ENCODE results near the gene EIF4G1.

The EIF4G1 gene

GRCh38 chr3:184372911-184373310 lies 58.5 kb downstream of the EIF4G1 start:
- DNase-seq = no peak

GRCh38 chr3:184373422-184373821 lies 59.0 kb downstream of the EIF4G1 start:
- DNase-seq = no peak

GRCh38 chr3:184375747-184376461 lies 61.5 kb downstream of the EIF4G1 start:
- DNase-seq = no peak

GRCh38 chr3:184377374-184377773 lies 63.0 kb downstream of the EIF4G1 start:
- DNase-seq = no peak

- no peak for DNase-seq
Measured at GRCh38 chr3:184377882-184378445, 63.6 kb downstream of the EIF4G1 start, which contains the start of gene THPO. Gene THPO, minus strand, starts transcription at chr3:184378207. Its CDS starts 1,948 bp downstream, at chr3:184376259.

GRCh38 chr3:184378651-184379357 lies 64.4 kb downstream of the EIF4G1 start:
- DNase-seq = no peak

- DNase-seq = no peak
Measured at GRCh38 chr3:184379358-184380184, 65.2 kb downstream of the EIF4G1 start, which contains the start of gene CHRD. Gene CHRD, plus strand, starts transcription at chr3:184380054. Its CDS starts 265 bp downstream, at chr3:184380319.

GRCh38 chr3:184380185-184380626 lies 65.8 kb downstream of the EIF4G1 start:
- peak in 1 of 2 donors; percentile 22 for DNase-seq

- DNase-seq = no peak
Measured at GRCh38 chr3:184380627-184381260, 66.3 kb downstream of the EIF4G1 start.

- DNase-seq = peak in 1 of 2 donors; percentile 24
Measured at GRCh38 chr3:184381261-184382224, 67.1 kb downstream of the EIF4G1 start.

GRCh38 chr3:184382326-184383032 lies 68.1 kb downstream of the EIF4G1 start:
- no peak for DNase-seq

GRCh38 chr3:184383033-184383740 lies 68.8 kb downstream of the EIF4G1 start:
- DNase-seq = no peak

GRCh38 chr3:184384342-184384741 lies 69.9 kb downstream of the EIF4G1 start:
- no peak for DNase-seq
